GM19395 (cell line): ENCODE measurements around the gene LGALS1.
"Not testable (repeated sequence)": the region's sequence is repeated elsewhere in the genome, so short reads cannot be mapped to it uniquely, and the experiment has no call there.

Experiments
- ATAC-seq: cut with Tn5 transposase; IDR thresholded peaks from one replicate; pipeline ENCODE4 v1.9.1; 2021; ENCODE audit warnings: mild to moderate bottlenecking, moderate library complexity; ENCODE audit not compliant: unreplicated experiment

Gene LGALS1

GRCh38 chr22:37686002-37686982 lies 10.9 kb downstream of the LGALS1 start, which contains the start of gene NOL12:
Gene NOL12, plus strand, starts transcription at chr22:37686343. Its CDS starts 50 bp downstream, at chr22:37686393.
- ATAC-seq, result peak; percentile 74

GRCh38 chr22:37690407-37690806 lies 15.0 kb downstream of the LGALS1 start:
- ATAC-seq, result no peak

- ATAC-seq, result no peak
Measured at GRCh38 chr22:37690901-37691504, 15.6 kb downstream of the LGALS1 start.

- ATAC-seq, result no peak
Measured at GRCh38 chr22:37692627-37693285, 17.3 kb downstream of the LGALS1 start.

- ATAC-seq, result not testable (repeated sequence)
Measured at GRCh38 chr22:37694131-37694530, 18.7 kb downstream of the LGALS1 start.

DNA sequence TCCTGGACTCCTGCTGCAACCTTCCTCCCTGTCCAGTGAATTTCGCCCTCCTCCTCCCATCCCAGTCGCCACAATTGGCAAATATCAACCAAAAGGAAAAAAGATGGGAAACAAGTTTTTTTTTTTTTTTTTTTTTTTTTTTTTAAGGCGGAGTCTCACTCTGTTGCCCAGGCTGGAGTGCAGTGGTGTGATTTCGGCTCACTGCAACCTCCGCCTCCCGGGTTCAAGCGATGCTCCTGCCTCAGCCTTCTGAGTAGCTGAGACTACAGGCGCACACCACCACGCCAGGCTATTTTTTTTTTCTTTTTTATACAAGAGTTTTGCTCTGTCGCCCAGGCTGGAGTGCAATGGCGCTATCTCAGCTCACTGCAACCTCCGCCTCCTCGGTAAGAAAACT lies 20.8 kb downstream of the LGALS1 start:
- ATAC-seq, result not testable (repeated sequence)

- ATAC-seq, result peak; percentile 93
Measured at GRCh38 chr22:37696657-37697537, 21.5 kb downstream of the LGALS1 start, which contains the start of gene TRIOBP. Gene TRIOBP, plus strand, starts transcription at chr22:37697048. Its CDS starts 4,318 bp downstream, at chr22:37701366.

- ATAC-seq, result no peak
Measured at GRCh38 chr22:37697538-37697835, 22.1 kb downstream of the LGALS1 start.

DNA sequence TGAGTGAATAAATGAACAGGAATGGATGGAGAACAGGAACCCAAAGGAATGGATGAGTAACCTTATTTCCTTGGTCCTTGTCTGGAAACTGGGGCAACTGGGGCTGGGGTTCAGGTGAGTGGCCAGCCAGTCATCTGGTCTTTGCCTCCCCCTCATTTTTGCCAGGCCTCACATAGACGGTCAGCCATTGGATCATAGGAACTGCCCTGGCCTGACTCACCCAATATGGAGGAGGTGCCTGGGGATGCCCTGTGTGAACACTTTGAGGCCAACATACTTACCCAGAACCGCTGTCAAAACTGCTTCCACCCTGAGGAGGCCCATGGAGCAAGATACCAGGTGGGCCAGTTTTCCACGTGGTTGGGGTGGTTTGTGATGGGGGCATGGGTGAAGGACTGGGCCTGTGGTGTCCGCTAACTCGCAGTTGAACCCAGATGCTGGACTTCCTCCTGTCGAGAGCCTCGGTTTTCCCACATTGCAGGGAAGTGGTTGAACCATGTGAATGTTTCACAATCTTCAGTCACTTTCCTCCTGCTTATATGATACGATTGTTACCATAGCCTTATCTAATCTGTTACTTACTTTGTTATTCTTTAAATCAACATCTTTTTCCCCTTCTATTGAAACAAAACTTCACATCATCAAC lies 25.8 kb downstream of the LGALS1 start:
- no peak for ATAC-seq

DNA sequence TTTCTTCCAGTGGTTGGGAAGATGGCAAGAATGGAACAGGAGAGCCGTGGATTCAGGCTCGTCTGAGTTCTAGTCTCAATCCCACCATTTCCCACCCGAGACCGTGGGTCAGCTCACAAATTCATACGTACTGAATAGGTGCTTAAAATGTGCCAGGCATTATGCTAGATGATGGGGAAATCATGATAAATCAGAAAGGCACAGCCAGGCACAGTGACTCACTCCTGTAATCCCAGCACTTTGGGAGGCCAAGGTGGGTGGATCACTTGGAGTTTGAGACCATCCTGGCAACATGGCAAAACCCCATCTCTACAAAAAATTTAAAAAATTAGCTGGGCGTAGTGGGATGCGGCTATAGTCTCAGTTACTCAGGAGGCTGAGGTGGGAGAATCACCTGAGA lies 28.5 kb downstream of the LGALS1 start:
- ATAC-seq, result no peak

DNA sequence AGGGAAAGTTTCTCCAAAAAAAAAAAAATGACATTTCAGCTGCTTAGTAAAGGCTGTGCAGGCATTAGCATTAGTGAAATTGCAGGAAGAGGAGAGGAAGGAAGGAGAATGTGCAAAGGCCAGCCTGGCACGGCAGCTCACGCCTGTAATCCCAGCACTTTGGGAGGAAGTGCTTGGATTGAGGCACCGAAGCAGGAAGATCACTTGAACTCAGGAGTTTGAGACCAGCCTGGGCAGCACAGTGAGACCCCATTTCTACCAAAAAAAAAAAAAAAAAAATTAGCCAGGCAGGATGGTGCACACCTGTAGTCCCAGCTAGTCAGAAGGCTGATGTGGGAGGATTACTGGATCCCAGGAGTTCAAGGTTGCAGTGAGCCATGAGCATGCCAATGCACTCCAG lies 29.2 kb downstream of the LGALS1 start:
- ATAC-seq, result no peak

GRCh38 chr22:37705205-37705604 lies 29.8 kb downstream of the LGALS1 start:
- no peak for ATAC-seq

GRCh38 chr22:37708580-37709444 lies 33.4 kb downstream of the LGALS1 start:
- ATAC-seq, result no peak

DNA sequence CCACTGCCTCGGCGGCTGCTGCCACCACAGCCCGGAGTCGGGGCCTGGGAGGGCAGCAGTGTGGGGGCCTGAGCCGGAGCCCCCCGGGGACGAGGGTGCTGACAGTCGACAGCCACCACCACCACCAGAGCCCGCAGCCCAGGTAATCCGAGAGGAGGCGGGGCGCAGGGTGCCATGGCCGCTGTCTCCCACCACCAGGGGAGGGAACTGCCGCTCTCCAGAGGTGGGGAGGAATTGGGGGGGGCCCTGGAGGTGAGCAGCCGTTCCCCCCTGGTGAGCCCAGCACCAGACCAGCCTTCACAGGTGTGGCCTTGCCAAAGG lies 34.0 kb downstream of the LGALS1 start:
- ATAC-seq, result no peak

DNA sequence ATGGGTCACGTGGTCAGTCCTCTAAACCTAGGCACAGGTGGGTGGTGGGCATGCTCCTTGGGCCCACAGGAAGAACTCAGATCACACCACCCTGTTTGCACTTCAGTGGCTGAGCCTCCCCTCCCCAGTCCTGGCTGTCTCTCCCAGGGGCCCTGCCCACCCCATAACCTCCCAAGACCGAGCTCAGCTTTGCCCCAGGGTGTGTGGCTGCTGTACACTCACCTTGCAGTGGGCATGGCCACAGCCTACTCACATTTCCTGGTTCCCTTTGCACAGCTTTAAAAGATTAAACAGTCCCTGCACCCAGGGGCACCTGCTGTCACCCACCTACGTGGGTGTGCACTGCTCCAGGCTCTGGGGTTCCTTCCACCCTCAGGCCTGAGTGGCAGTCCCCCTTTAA lies 35.2 kb downstream of the LGALS1 start:
- ATAC-seq, result no peak

DNA sequence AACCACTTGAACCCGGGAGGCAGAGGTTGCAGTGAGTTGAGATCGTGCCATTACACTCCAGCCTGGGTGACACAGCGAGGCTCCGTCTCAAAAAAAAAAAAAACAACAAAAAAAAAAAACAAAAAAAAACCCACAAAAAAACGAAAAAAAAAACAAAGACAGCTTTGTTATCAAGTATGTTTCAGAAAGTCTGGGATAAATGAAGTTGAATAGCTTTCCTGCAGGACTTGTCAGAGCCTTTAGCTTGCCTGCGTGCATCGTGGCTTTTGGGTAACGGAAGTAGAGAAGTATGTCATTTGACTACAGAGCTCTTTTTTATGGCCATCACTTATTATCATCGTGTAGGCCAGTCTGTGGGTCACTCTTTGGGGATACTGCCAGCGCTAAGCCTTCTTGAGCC lies 36.1 kb downstream of the LGALS1 start:
- ATAC-seq, result no peak

- ATAC-seq, result no peak
Measured at GRCh38 chr22:37713761-37714160, 38.3 kb downstream of the LGALS1 start.

- no peak for ATAC-seq
Measured at GRCh38 chr22:37714634-37715033, 39.2 kb downstream of the LGALS1 start.

DNA sequence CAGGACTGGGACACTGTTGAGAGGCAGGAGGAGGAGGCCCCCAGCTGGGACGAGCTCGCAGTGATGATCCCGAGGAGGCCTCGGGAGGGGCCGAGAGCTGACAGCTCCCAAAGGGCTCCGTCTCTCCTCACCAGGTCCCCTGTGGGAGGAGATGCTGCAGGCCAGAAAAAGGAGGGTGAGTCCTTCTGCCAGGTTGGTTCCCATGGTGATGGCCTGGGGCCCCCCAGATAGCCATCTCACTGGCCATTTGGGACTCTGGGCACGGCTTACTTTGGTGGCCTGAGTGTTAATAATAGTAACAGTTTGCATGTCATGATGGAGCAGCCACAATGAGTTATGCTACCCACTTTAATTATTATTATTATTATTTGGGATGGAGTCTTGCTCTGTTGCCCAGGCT lies 40.3 kb downstream of the LGALS1 start:
- ATAC-seq, result no peak
